ENCODE measurements around the gene ASTE1.
"Not testable (repeated sequence)": the region's sequence is repeated elsewhere in the genome, so short reads cannot be mapped to it uniquely, and the experiment has no call there.

Gene ASTE1

GRCh38 chr3:131007782-131008181 lies 18.8 kb downstream of the ASTE1 start:
- DNase-seq, result no peak

- no peak for DNase-seq
Measured at GRCh38 chr3:131007256-131007655, 19.4 kb downstream of the ASTE1 start.

- no peak for DNase-seq
Measured at GRCh38 chr3:131004603-131005002, 22.0 kb downstream of the ASTE1 start.

- no peak for DNase-seq
Measured at GRCh38 chr3:131001071-131001470, 25.6 kb downstream of the ASTE1 start.

- DNase-seq, result peak; percentile 40 to 77
Measured at GRCh38 chr3:130997289-130997688, 29.3 kb downstream of the ASTE1 start.

- no peak for DNase-seq
Measured at GRCh38 chr3:130992344-130992743, 34.3 kb downstream of the ASTE1 start.

GRCh38 chr3:130991126-130991525 lies 35.5 kb downstream of the ASTE1 start:
- no peak for DNase-seq

GRCh38 chr3:130990282-130990681 lies 36.3 kb downstream of the ASTE1 start:
- DNase-seq, result peak in 1 of 2 donors; percentile 14

GRCh38 chr3:130981469-130981868 lies 45.2 kb downstream of the ASTE1 start:
- DNase-seq, result no peak

GRCh38 chr3:130979117-130979516 lies 47.5 kb downstream of the ASTE1 start:
- no peak for DNase-seq

- no peak for DNase-seq
Measured at GRCh38 chr3:130976706-130977105, 49.9 kb downstream of the ASTE1 start.

- DNase-seq, result no peak
Measured at GRCh38 chr3:130975251-130975650, 51.4 kb downstream of the ASTE1 start.

- no peak for DNase-seq
Measured at GRCh38 chr3:130974201-130974600, 52.4 kb downstream of the ASTE1 start.

GRCh38 chr3:130973406-130973805 lies 53.2 kb downstream of the ASTE1 start:
- DNase-seq, result no peak

GRCh38 chr3:130972592-130972991 lies 54.0 kb downstream of the ASTE1 start:
- DNase-seq, result not testable (repeated sequence)

- peak in 1 of 2 donors; percentile 44 for DNase-seq
Measured at GRCh38 chr3:130971208-130971607, 55.4 kb downstream of the ASTE1 start.

- DNase-seq, result no peak
Measured at GRCh38 chr3:130969621-130970020, 57.0 kb downstream of the ASTE1 start.

- DNase-seq, result no peak
Measured at GRCh38 chr3:130968221-130968620, 58.4 kb downstream of the ASTE1 start.

GRCh38 chr3:130967281-130967680 lies 59.3 kb downstream of the ASTE1 start:
- DNase-seq, result no peak

GRCh38 chr3:130963878-130964277 lies 62.7 kb downstream of the ASTE1 start:
- DNase-seq, result peak; percentile 50 to 82
